GM21447 (cell line): Measurements from ENCODE around the gene SIK3.
"Not testable (repeated sequence)": the region's sequence is repeated elsewhere in the genome, so short reads cannot be mapped to it uniquely, and the experiment has no call there.

Experiments used
- ATAC-seq: cut with Tn5 transposase; IDR thresholded peaks from one replicate; pipeline ENCODE4 v1.9.1; 2021; ENCODE audit not compliant: unreplicated experiment

SIK3 gene

DNA sequence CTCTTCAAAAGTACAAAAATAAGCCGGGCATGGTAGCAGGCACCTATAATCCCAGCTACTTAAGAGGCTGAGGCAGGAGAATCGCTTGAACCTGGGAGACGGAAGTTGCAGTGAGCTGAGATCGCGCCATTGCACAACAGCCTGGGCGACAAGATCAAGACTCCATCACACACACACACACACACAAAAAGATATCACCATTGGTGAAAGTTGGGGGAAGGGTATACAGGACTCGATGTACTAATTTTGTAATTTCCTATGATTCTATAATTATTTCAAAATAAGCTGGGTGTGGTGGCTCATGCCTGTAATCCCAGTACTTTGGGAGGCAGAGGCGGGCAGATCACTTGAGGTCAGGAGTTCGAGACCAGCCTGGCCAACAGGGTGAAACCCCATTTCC lies 48.1 kb downstream of the SIK3 start:
- ATAC-seq, result not testable (repeated sequence)

DNA sequence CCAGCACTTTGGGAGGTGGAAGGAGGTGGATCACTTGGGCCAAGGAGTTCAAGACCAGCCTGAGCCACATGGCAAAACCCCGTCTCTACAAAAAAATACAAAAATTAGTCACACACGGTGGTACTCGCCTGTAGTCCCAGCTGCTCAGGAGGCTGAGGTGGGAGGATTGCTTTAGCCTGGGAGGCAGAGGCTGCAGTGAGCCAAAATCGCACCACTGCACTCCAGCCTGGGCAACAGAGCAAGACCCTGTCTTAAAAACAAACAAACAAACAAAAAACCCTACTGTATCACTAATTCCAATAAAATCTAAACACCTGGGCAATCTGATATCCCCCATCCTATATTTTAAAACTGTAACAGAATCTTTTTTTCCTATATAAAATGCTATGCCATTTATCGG lies 51.6 kb downstream of the SIK3 start:
- not testable (repeated sequence) for ATAC-seq

DNA sequence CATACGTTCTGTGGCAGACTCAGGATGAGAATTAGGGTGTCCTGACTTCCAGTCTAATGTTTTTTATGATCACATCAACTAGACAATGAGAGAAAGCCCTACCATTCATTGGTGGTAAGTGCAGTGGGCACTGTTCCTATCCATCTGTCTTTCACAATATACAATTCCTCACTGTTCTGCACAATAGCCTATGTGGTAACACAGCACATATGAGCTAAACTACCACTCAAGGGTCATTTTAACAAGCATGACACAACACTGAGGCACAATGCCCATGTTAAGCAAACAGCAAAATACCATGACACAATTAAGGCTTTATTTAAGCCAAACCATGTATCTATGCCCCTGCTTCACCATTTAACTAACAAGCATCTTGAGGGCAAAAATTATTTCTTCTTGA lies 52.3 kb downstream of the SIK3 start:
- no peak for ATAC-seq

DNA sequence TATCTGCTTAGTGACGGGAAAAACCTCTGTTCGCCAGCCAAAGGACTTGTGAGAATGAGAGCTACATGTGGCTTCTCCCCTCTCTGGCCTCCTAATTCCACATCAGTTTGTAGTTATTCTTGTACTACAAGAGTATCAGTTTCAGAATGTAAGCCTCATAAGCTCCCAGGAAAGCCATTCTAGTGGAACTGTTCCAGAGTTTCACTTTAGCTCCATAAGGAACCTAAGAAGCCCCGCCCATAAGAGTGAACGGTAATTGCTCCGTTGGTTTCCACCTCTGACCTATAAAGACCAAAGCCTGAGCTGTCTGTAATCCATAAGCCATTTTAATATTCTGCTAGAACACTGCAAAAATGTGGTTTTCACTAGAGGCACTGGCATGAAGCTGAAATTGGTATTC lies 53.0 kb downstream of the SIK3 start:
- no peak for ATAC-seq

DNA sequence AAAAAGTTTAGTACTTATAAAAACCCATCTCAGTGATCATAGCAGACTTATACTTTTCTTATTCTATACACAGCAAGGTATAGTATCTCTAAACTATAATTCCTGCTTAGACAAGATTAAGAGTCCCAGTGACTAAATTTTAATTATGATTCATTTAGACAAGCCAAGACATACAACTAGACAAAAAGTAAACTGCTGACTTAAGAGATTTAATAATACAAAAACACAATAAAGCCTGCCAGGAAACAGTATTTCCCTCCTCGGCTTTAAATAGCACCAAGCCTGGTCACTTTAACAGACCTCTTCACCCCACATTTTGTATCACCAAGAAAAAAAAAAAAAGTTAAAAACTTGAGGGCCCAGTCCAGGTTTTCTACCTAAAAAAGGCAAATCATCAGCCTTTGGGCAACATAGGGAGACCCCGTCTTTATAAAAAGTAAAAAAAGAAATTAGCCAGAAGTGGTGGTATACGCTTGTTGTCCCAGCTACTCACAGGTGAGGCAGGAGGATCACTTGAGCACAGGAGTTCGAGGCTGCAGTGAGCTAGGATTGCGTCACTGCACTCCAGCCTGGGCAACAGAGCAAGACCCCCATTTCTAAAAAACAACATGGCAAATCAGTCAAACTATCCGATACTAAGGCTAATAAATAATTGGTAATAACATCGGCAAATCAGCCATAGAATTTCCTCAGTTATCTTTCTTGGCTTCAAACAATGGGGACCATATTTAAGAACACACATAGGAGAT lies 53.8 kb downstream of the SIK3 start:
- no peak for ATAC-seq

DNA sequence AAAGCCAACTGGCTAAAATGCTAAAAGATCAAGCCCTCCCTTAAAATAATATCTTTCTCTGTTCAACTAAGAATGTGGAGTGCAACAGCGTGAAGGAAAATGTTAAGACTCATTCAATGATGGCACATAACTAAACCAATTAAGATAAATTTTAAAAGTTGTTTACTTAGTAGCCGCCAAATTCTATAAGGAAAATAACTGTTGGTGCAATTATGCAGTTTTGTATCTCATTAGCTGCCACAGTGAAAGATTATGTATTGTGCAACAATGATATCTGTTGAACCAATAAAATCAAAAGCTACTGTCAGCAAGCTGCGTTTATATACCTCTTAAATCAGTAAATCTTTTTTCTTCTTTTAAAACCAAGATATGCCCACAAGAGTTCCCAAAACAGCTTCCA lies 55.5 kb downstream of the SIK3 start:
- ATAC-seq, result no peak

DNA sequence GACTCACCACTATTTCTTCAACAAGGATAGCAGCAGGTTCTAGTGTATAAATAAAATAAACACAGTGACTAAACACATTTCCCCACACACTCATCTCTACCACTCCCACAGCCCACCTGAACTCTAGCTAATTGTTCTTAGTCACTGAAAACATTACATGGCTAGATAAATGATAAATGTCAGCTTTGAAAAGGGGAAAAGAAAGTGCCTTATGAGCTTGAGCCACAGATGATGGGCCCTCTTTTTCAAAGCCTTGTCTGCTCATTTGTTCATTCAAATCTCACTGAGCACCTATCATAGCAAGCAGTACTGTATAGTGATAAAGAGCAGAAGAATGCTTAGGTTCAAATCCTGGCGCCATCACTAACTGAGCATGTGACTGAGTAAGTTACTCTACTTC lies 58.3 kb downstream of the SIK3 start:
- ATAC-seq, result no peak

DNA sequence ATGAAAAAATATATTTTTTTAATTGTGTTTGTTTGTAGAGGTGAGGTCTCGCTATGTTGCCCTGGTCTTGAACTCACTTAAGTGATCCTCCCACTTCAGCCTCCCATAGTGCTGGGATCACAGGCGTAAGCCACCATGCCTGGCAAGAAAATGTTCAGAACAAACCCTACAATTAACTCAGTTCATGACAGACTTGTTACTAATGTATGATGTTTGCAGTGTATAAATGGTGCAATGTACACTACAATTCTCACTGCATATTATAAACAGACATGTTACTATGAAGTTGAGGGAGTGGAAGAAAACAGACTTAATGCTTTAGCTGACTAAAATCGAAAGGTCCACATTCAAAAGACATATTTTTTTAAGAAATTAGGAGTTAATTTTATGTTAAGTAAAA lies 59.0 kb downstream of the SIK3 start:
- ATAC-seq, result no peak

DNA sequence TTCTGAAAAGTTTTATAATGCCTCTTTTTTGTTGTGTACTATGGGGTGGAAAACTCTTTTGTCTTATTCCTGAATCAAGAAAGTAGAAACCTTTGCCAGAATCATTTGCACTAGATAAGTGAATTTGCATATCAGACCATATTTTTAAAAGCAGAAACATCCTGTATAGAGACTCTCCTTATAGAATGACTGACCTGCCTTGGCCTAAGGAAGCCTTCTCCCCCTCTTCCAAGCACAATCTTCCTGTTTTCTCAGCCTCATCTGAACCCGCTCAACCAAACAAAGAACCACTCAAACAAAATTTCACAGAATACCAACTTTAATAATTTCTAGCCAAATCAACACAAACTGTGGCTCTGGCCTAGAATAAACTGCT lies 60.3 kb downstream of the SIK3 start:
- ATAC-seq, result no peak

DNA sequence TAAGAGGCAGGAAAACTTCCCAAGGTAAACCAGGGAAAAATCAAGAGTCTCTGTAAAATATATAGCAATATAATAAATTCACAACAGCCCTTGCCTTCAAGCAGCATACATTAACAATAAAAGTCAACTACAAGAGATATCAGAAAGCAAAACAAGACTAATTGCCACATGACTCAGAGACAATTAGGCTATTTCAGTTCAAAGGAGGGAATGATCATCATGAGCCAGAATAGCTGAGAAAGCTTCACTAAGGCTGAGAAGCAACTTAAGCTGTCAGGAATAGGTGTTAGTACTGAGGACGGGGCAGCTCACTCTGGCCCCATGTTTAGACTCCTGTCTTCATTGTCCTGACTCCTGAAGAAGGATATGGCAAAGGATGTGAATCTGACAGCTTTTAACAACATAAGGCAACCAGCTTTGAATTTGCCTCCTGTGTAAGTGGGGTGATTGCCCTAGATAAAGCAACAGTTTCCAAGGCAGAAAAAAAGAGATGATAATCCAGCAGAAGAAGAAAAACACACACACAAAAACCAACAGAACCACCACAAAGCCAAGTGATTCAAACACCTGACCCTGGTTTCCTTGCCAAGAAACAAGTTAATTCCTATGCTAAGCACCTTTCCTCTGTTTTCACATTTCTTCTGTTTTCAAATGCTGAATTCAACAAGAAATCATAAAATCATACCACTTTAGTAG lies 60.8 kb downstream of the SIK3 start:
- no peak for ATAC-seq

DNA sequence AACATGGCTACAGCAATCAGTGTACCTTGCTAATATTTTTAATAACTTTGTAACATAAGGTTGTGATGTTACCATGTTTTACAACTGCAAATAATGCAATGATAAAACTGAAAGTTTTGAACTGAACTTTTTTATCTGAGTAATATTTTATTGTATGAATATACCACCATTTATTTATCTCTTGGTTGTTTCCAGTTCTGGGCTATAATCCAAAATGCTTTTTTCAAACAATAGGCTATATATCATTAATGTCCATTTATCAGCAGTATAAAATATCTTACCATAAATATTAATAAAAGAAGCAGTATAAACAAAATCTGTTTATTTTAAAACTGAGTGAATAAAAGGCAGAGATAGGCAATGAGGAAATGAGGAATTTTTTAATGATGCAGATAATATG lies 63.3 kb downstream of the SIK3 start:
- ATAC-seq, result no peak

DNA sequence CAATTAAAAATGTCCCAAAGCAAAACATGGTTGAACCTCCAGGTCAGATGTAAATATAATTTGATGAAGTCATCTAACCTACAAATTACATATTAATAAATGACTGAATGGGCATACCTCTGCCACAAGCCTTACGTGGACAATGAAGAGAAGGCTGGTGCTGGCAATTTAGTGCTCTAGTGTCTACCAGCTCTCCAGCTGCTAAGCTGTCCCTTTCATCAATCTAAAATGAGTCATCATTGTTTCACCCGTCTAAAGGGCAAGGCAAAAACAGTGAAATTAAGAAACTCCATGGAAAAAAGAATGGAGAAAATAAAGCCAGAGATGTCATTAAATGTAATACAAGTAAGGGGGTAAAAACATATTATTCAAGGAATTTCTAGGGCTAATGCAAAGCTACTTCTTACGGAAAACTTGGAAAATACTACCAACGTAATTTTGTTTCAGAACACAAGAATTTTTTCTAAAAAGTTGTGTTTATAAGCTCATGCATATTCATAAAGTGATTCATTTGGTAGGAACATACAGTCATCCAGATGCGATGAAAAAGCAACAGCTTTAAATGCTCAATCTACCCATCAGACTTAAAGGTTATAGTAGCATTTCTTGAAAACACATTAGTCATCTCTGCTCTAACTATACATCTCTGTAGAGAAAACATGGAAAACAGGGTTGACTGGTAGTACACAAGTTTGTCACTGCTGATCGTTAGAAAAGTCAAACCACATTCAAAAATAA lies 71.5 kb downstream of the SIK3 start:
- no peak for ATAC-seq

DNA sequence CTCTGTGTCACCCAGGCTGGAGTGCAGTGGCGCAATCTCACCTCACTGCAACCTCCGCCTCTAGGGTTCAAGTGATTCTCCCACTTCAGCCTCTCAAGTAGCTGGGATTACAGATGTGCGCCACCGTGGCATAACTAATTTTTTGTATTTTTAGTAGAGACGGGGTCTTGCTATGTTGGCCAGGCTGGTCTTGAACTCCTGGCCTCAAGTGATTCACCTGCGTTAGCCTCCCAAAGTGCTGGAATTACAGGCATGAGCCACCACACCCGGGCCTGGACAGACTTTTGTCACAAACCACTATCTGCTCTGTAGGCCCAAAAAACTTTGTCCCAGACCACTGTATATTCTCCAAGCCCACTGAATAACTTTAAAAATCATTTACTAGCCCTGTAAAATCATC lies 74.5 kb downstream of the SIK3 start:
- ATAC-seq, result not testable (repeated sequence)

DNA sequence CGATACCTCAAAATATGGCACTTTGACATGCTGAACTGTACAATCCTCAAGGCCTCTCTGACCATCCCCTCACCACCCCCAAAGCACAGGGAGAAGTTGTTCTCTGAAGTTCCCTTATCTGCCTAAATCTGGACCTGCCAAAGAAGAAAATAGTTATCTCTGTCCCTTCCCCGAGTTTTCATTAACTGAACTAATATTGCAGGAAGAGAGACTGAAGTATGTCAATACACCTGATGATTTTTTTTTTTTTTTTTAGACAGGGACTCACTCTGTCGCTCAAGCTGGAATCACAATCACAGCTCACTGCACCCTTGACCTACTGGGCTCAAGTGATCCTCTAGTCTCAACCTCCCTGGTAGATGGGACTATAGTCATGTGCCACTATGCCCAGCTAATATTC lies 75.0 kb downstream of the SIK3 start:
- ATAC-seq, result no peak

DNA sequence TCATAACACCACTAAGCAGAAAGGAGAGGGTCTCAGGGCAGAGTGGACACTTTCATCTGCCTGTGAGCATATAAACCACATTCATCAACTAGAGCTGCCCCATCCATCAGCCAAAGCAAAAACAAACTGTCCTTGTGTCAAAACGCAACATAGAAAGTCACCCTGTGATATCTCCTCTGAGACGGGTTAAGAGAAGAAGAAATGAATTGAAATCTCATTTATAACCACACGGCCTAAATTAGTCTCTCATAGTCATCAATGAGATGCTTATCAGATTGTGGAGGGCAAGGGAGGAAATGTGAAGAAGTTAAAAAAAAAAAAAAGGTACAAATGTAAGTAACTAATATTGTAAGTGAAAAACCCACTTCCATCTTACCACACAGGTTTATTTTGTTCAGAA lies 75.7 kb downstream of the SIK3 start:
- no peak for ATAC-seq

DNA sequence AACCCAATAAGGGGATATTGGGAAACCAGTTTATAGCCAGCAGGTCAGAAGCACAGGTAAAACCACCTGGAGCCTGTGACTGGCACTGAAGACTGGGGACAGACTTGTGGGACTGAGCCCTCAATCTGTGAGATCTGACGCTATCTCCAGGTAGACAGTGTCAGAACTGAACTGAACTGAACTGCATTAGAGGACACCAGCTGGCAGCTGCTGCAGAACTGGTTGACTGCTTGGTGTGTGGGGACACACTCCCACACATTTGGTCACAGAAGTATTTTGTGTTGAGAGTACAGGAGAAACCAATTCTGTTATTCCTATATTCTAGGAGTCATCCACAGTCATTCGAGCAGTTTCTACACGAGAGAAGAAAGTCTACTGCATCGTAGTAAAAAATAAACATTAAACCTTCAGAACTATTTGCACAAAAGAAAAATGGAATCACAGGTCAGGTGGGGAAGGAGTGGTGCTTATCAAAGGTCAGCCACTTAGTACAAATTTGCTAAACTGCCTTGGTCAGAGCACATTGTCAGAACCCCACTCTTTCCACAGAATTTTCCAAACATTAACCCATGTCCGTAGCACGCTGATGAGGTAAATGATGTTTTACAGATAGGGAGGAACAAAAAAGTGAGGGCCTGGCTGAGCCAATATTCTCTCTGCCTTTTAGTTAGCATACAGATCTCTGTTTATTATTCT lies 77.2 kb downstream of the SIK3 start:
- no peak for ATAC-seq

DNA sequence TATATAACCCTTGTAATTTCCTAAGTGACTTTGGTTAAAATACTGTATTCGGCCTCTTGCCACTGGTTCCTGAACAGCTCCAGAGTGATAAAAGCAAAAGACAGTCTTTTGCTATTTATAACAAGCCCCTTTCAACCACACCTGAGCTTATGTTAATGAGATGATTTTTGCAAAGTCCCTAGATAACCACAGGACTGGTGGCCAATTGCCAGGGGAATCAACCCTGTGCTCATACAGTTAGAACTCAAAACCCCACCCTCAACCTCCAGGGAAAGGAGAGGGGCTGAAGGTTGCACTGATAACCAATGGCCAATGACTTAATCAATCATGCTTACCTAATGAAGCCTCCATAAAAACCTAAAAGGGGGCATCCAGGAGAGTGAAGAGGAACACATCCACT lies 77.9 kb downstream of the SIK3 start:
- ATAC-seq, result no peak

DNA sequence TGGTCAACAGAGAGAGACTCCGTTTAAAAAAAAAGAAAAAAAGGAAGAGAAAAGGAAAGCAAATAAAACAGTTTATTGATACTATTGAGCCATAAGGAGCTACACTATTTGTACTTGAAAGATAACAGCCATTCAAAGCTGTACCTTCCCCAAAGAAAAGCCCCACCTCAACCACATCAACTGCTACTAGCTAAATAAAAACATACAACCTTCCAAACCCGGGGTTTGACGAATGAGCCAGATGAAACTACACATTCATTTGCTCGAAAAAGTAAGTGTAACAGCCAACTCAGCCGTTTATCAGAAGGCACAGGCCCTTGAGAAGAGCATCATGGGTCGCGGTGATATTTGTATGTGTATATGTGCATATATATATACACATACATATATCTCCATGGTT lies 78.4 kb downstream of the SIK3 start:
- no peak for ATAC-seq

DNA sequence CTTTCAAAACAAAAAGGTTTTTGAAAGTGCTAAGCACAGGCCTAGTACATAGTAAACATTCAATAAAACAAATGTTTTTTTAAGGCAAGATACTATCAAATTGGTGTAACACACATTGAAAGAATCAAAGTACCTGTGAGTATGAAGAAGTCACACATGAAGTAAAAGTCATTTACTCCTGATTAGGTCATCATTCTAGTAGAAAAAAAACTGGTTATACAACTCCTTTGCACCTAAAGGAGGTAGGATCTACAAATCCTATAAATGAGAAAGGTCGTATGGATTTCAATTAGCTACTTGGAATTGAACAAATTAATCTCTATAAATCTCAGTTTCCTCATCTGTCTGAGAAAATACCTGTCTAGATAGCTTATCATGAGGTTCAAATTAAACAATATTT lies 80.8 kb downstream of the SIK3 start:
- ATAC-seq, result no peak

DNA sequence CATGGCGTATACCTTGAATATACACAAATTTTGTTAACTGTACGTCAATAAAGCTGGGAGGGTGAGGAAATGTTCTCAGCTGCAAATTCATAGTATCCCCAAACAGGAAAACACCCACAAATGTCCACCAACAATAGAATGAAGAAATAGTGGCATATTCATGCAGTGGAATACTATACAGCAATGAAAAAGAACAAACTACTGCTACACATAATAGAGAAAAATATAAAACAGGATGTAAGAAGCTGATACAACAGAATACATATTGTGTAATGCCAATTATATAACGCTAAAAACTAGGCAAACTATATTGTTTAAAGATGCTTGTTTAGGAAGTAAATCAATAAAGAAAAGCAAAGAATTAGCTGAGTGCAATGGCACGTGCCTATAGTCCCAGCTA lies 81.5 kb downstream of the SIK3 start:
- ATAC-seq, result no peak

DNA sequence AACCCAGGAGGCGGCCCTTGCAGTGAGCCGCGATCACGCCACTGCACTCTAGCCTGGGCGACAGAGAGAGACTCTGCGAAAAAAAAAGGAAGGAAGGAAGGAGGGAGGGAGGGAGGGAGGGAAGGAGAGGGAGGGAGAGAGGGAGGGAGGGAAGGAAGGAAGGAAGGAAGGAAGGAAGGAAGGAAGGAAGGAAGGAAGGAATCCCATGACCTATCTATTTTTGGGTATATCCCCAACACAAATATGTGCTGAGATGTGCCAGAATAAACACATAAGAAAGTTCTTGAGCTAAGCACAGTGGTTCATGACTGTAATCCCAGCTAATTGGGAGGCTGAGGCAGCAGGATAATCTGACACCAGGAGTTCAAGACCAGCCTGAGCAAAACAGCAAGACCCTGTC lies 82.0 kb downstream of the SIK3 start:
- no peak for ATAC-seq

DNA sequence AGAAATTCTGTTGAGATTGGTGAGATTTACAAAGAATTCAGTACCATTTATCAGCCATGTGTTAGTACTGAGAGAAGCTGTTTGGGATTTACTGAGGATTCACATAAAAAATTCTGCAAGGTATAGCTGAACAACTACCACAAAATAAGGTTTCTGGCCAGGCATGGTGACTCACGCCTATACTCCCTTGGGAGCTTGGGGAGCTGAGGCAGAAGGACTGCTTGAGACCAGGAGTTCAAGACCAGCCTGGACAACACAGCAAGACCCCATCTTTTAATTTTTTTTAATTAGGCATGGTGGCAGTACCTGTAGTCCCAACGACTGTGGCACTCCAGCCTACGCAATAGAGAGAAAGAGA lies 86.7 kb downstream of the SIK3 start:
- no peak for ATAC-seq
